ENCODE data around the gene DSE.

Gene DSE

GRCh38 chr6:116362276-116362675, 8.5 kb upstream of the DSE start:
- DNase-seq (ENCODE audit: low read depth in 3 of 3): no peak

- DNase-seq (ENCODE audit: low read depth in 3 of 3): no peak
These were observed 7.0 kb upstream of the DSE start for GRCh38 chr6:116363759-116364158.

GRCh38 chr6:116364321-116364720, 6.4 kb upstream of the DSE start:
- DNase-seq (ENCODE audit: low read depth in 3 of 3): no peak

GRCh38 chr6:116365743-116366142, 5.0 kb upstream of the DSE start:
- no peak for DNase-seq (ENCODE audit: low read depth in 3 of 3)

GRCh38 chr6:116366740-116367275, 3.9 kb upstream of the DSE start:
- DNase-seq (ENCODE audit: low read depth in 3 of 3): no peak

- DNase-seq (ENCODE audit: low read depth in 3 of 3): no peak
These were observed 1.2 kb upstream of the DSE start for GRCh38 chr6:116369540-116369939.

GRCh38 chr6:116369964-116370759, 585 bp upstream of the DSE start:
- DNase-seq (ENCODE audit: low read depth in 3 of 3): no peak

GRCh38 chr6:116371120-116371917, 572 bp downstream of the DSE start:
- DNase-seq (ENCODE audit: low read depth in 3 of 3): peak in 2 of 3 experiments; percentile 9 to 17

GRCh38 chr6:116371918-116372209, 1.1 kb downstream of the DSE start:
- DNase-seq (ENCODE audit: low read depth in 3 of 3): no peak

GRCh38 chr6:116373300-116373699, 2.6 kb downstream of the DSE start:
- no peak for DNase-seq (ENCODE audit: low read depth in 3 of 3)

- no peak for DNase-seq (ENCODE audit: low read depth in 3 of 3)
These were observed 3.2 kb downstream of the DSE start for GRCh38 chr6:116373940-116374339.

GRCh38 chr6:116374586-116374985, 3.8 kb downstream of the DSE start:
- no peak for DNase-seq (ENCODE audit: low read depth in 3 of 3)

GRCh38 chr6:116375262-116375661, 4.5 kb downstream of the DSE start:
- DNase-seq (ENCODE audit: low read depth in 3 of 3): no peak

GRCh38 chr6:116376149-116376548, 5.4 kb downstream of the DSE start:
- DNase-seq (ENCODE audit: low read depth in 3 of 3): no peak

GRCh38 chr6:116379764-116380163, 9.0 kb downstream of the DSE start:
- no peak for DNase-seq (ENCODE audit: low read depth in 3 of 3)

- no peak for DNase-seq (ENCODE audit: low read depth in 3 of 3)
These were observed 9.6 kb downstream of the DSE start for GRCh38 chr6:116380346-116380745.

- DNase-seq (ENCODE audit: low read depth in 3 of 3): no peak
These were observed 10.3 kb downstream of the DSE start for GRCh38 chr6:116381000-116381399.

GRCh38 chr6:116382587-116382986, 11.8 kb downstream of the DSE start:
- no peak for DNase-seq (ENCODE audit: low read depth in 3 of 3)

GRCh38 chr6:116384727-116385458, 14.1 kb downstream of the DSE start:
- no peak for DNase-seq (ENCODE audit: low read depth in 3 of 3)

GRCh38 chr6:116385459-116385802, 14.7 kb downstream of the DSE start:
- DNase-seq (ENCODE audit: low read depth in 3 of 3): no peak

- DNase-seq (ENCODE audit: low read depth in 3 of 3): no peak
These were observed 15.2 kb downstream of the DSE start for GRCh38 chr6:116385921-116386320.

GRCh38 chr6:116386581-116387299, 16.0 kb downstream of the DSE start:
- DNase-seq (ENCODE audit: low read depth in 3 of 3): no peak

Measured in stimulated activated CD4-positive, alpha-beta T cell treated with anti-CD3 and anti-CD28 coated beads, TNF-alpha, amount 100 ng/mL, for 4 hours (primary cell).